GM18951 (cell line): ENCODE results near the gene RGS14.
"Not testable (repeated sequence)": the region's sequence is repeated elsewhere in the genome, so short reads cannot be mapped to it uniquely, and the experiment has no call there.

Experiments
- POLR2A ChIP-seq: IDR thresholded peaks from 4 replicates; pipeline ENCODE4 v1.6.1; 2011; ENCODE audit warnings: mild to moderate bottlenecking; ENCODE audit not compliant: insufficient read length, insufficient read depth; ENCODE audit errors: extremely low read depth
- in situ Hi-C: fragments of 300-500 bp; cut with MboI; formaldehyde crosslinking; loops from one replicate; pipeline ENCODE4 v1.12.0; 2022; ENCODE audit warnings: low sequenced_read_pairs, mixed read lengths, inconsistent platforms; ENCODE audit not compliant: unreplicated experiment

The RGS14 gene

GRCh38 chr5:177409043-177409801 is 51.5 kb downstream of the RGS14 start, which contains the start of gene F12:
TSS of gene F12 (minus strand) at chr5:177409564. CDS start at chr5:177409527, 37 bp downstream.
- in situ Hi-C loops, result loop anchor here (5.0 kb wide), 1 partner anchor 43 kb away; no protein-coding TSS in a partner anchor

GRCh38 chr5:177410575-177410974 is 52.9 kb downstream of the RGS14 start:
- in situ Hi-C loops, result no loop called here

More at GRCh38 chr5:177409043-177409801, 51.5 kb downstream of the RGS14 start, which contains the start of gene F12:
- no peak for TF ChIP-seq POLR2A

GRCh38 chr5:177412603-177413233 is 55.0 kb downstream of the RGS14 start:
- TF ChIP-seq POLR2A, result peak; percentile 34
- in situ Hi-C loops, result no loop called here

More at GRCh38 chr5:177410575-177410974, 52.9 kb downstream of the RGS14 start:
- no peak for TF ChIP-seq POLR2A

- no peak for TF ChIP-seq POLR2A
- in situ Hi-C loops, result no loop called here
Observed at GRCh38 chr5:177414481-177414880, 56.8 kb downstream of the RGS14 start.

- in situ Hi-C loops, result not testable (repeated sequence)
Observed at GRCh38 chr5:177417081-177417480, 59.4 kb downstream of the RGS14 start.

- no peak for TF ChIP-seq POLR2A
- in situ Hi-C loops, result no loop called here
Observed at GRCh38 chr5:177419046-177419445, 61.3 kb downstream of the RGS14 start.

- in situ Hi-C loops, result not testable (repeated sequence)
Observed at GRCh38 chr5:177420472-177420871, 62.7 kb downstream of the RGS14 start.

GRCh38 chr5:177421062-177421798 is 63.5 kb downstream of the RGS14 start:
- in situ Hi-C loops, result no loop called here
- no peak for TF ChIP-seq POLR2A
